PC-3 (cell line): ENCODE data around the gene UPB1.

Source experiments
- CTCF ChIP-seq: fragments of 300-600 bp; sonication (generic); conservative IDR thresholded peaks from 2 replicates; pipeline ENCODE4 v1.5.1; 2017; ENCODE audit warnings: antibody characterized with exemption, low read depth, mild to moderate bottlenecking, low read length
- EZH2 ChIP-seq: fragments of 300-600 bp; sonication (generic); IDR thresholded peaks from one replicate; pipeline ENCODE4 v1.6.1; 2017; ENCODE audit warnings: antibody characterized with exemption, mild to moderate bottlenecking, low read length; ENCODE audit not compliant: unreplicated experiment
- EZH2phosphoT487 ChIP-seq: fragments of 300-600 bp; sonication (generic); IDR thresholded peaks from 2 replicates; pipeline ENCODE4 v1.6.1; 2018; ENCODE audit warnings: mild to moderate bottlenecking, antibody characterized with exemption, low read length, borderline replicate concordance

DNA sequence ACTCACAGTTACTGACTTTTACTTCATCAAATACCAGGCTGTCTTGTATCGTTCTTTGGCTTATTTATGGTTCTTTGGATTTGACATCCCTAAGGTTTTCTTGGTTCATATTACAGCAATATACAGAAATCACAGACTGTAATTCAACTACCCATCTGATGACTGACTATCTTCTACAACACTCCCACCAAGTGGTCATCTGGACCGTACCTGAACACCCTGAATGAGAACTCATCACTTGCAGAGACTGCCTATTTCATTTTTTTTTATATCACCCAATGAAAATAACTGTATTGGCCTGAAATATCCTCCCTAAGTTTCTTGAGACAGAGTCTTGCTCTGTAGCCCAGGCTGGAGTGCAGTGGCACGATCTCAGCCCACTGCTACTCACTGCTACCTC lies 9.5 kb upstream of the UPB1 start:
- TF ChIP-seq CTCF, result no peak
- TF ChIP-seq EZH2phosphoT487, result no peak
- no peak for TF ChIP-seq EZH2
